Activated CD4-positive, alpha-beta T cell treated with anti-CD3 and anti-CD28 coated beads for 24 hours (primary cell): ENCODE data around the gene SERPINE1.

ENCODE experiments used
- DNase-seq, 2 donors: peaks; one replicate each; pipeline ENCODE4 v3.0.0-alpha.2; 2020; ENCODE audit warnings: low read depth in 2 of 2

SERPINE1 gene

GRCh38 chr7:101169110-101169837, 42.4 kb downstream of the SERPINE1 start:
- DNase-seq = no peak

GRCh38 chr7:101169838-101170551, 43.1 kb downstream of the SERPINE1 start:
- DNase-seq = peak; percentile 68 to 76

- no peak for DNase-seq
Measured at GRCh38 chr7:101170617-101171441, 43.9 kb downstream of the SERPINE1 start.

GRCh38 chr7:101171442-101171837, 44.5 kb downstream of the SERPINE1 start:
- DNase-seq = no peak

GRCh38 chr7:101172005-101172853, 45.3 kb downstream of the SERPINE1 start:
- no peak for DNase-seq

GRCh38 chr7:101172854-101173751, 46.2 kb downstream of the SERPINE1 start:
- DNase-seq = no peak

GRCh38 chr7:101173752-101174244, 46.9 kb downstream of the SERPINE1 start:
- DNase-seq = peak; percentile 51 to 61

GRCh38 chr7:101174322-101174854, 47.5 kb downstream of the SERPINE1 start:
- DNase-seq = no peak

- no peak for DNase-seq
Measured at GRCh38 chr7:101175664-101176063, 48.8 kb downstream of the SERPINE1 start.

GRCh38 chr7:101177644-101178043, 50.7 kb downstream of the SERPINE1 start:
- no peak for DNase-seq

GRCh38 chr7:101179117-101179516, 52.2 kb downstream of the SERPINE1 start:
- DNase-seq = no peak

- no peak for DNase-seq
Measured at GRCh38 chr7:101179713-101180112, 52.8 kb downstream of the SERPINE1 start.

GRCh38 chr7:101180130-101180755, 53.3 kb downstream of the SERPINE1 start, which contains the start of gene NAT16:
NAT16 (minus strand) TSS chr7:101180293; CDS start chr7:101174807, 5,486 bp downstream.
- DNase-seq = no peak

- DNase-seq = no peak
Measured at GRCh38 chr7:101185258-101185839, 58.4 kb downstream of the SERPINE1 start.

GRCh38 chr7:101186194-101186593, 59.3 kb downstream of the SERPINE1 start:
- DNase-seq = no peak

GRCh38 chr7:101186844-101187428, 60.0 kb downstream of the SERPINE1 start:
- no peak for DNase-seq
